HEK293 (cell line): ENCODE results near the gene OGFRL1.

ENCODE experiments used
- ATF2 ChIP-seq: fragments of 450-650 bp; formaldehyde crosslinking; IDR thresholded peaks from 2 replicates; pipeline ENCODE4 v1.5.1; 2016; ENCODE audit warnings: missing biosample characterization, missing genetic modification characterization, low read depth
- CTCF ChIP-seq: fragments of 450-650 bp; formaldehyde crosslinking; IDR thresholded peaks from 2 replicates; pipeline ENCODE4 v1.5.1; 2016; ENCODE audit warnings: missing biosample characterization, missing genetic modification characterization
- PATZ1 ChIP-seq: fragments of 450-650 bp; formaldehyde crosslinking; IDR thresholded peaks from 2 replicates; pipeline ENCODE4 v1.5.1; 2016; ENCODE audit warnings: missing biosample characterization, missing genetic modification characterization
- REST ChIP-seq: fragments of 450-650 bp; formaldehyde crosslinking; IDR thresholded peaks from 2 replicates; pipeline ENCODE4 v1.5.1; 2016; ENCODE audit warnings: missing biosample characterization, missing genetic modification characterization
- ZFP41 ChIP-seq: fragments of 450-650 bp; formaldehyde crosslinking; IDR thresholded peaks from 2 replicates; pipeline ENCODE4 v1.5.1; 2016; ENCODE audit warnings: missing biosample characterization, missing genetic modification characterization, borderline replicate concordance
- ZNF18 ChIP-seq: fragments of 450-650 bp; formaldehyde crosslinking; IDR thresholded peaks from 2 replicates; pipeline ENCODE4 v1.5.1; 2016; ENCODE audit warnings: missing biosample characterization, missing genetic modification characterization
- ZNF184 ChIP-seq: fragments of 450-650 bp; IDR thresholded peaks from 2 replicates; pipeline ENCODE4 v1.5.1; 2018; ENCODE audit warnings: missing biosample characterization, mild to moderate bottlenecking, missing genetic modification characterization
- ZNF221 ChIP-seq: fragments of 450-650 bp; formaldehyde crosslinking; IDR thresholded peaks from 2 replicates; pipeline ENCODE4 v1.5.1; 2017; ENCODE audit warnings: missing biosample characterization, missing genetic modification characterization, borderline replicate concordance
- ZNF274 ChIP-seq, 2 experiments: fragments of 200-500 bp in 1 of 2; fragments of 450-650 bp in 1 of 2; sonication (Bioruptor generic) in 1 of 2; formaldehyde crosslinking in 1 of 2; IDR thresholded peaks; 2 replicates each; pipeline versions ENCODE4 v1.5.1 to v1.6.1; 2014 to 2016; ENCODE audit warnings: borderline replicate concordance in 1 of 2, inconsistent platforms in 1 of 2, low read length in 1 of 2, missing biosample characterization in 1 of 2, missing genetic modification characterization in 1 of 2
- ZNF626 ChIP-seq: fragments of 450-650 bp; sonication (Bioruptor Pico); formaldehyde crosslinking; IDR thresholded peaks from 2 replicates; pipeline ENCODE4 v1.5.1; 2018; ENCODE audit warnings: missing biosample characterization, missing genetic modification characterization, inconsistent platforms
- ZNF654 ChIP-seq: fragments of 450-650 bp; formaldehyde crosslinking; IDR thresholded peaks from 2 replicates; pipeline ENCODE4 v1.5.1; 2016; ENCODE audit warnings: low read depth, missing biosample characterization, missing genetic modification characterization
- ZNF658 ChIP-seq: fragments of 450-650 bp; formaldehyde crosslinking; IDR thresholded peaks from 2 replicates; pipeline ENCODE4; 2016; ENCODE audit warnings: missing biosample characterization, missing genetic modification characterization
- ZNF747 ChIP-seq: fragments of 450-650 bp; formaldehyde crosslinking; IDR thresholded peaks from 2 replicates; pipeline ENCODE4 v1.5.1; 2016; ENCODE audit warnings: missing biosample characterization, missing genetic modification characterization
- ZNF830 ChIP-seq: fragments of 450-650 bp; IDR thresholded peaks from 2 replicates; pipeline ENCODE4 v1.5.0; 2018; ENCODE audit warnings: missing biosample characterization, missing genetic modification characterization, low read depth, mild to moderate bottlenecking, moderate library complexity

GRCh38 chr6:71338540-71339316, 50.1 kb downstream of the OGFRL1 start:
- no peak for TF ChIP-seq ZNF18 (tag by site-specific recombination)
- no peak for TF ChIP-seq PATZ1 (tag by site-specific recombination)
- TF ChIP-seq CTCF (tag by site-specific recombination) = no peak
- TF ChIP-seq ZNF626 (tag by site-specific recombination) = no peak
- no peak for TF ChIP-seq ATF2
- TF ChIP-seq ZNF274 (IDR thresholded peaks at IDR 0.05; ENCODE audit: low read length) = no peak
- no peak for TF ChIP-seq ZNF274 (tag by site-specific recombination; IDR thresholded peaks at IDR 0.05; ENCODE audit: borderline replicate concordance)
- no peak for TF ChIP-seq ZNF221
- TF ChIP-seq REST (tag by site-specific recombination) = no peak
- TF ChIP-seq ZNF658 (tag by site-specific recombination) = no peak
- TF ChIP-seq ZNF654 (tag by site-specific recombination) = no peak
- no peak for TF ChIP-seq ZNF184 (tag by site-specific recombination)
- TF ChIP-seq ZNF830 (tag by site-specific recombination) = no peak
- no peak for TF ChIP-seq ZNF747 (tag by site-specific recombination)
- TF ChIP-seq ZFP41 = no peak
